DMS153 treated with DMSO at 0.1 percent for 48 hours (cell line): Measurements from ENCODE around the gene HLA-E.

Source experiments
- DNase-seq: peaks from one replicate; lab custom pipeline; 2025; ENCODE audit not compliant: unreplicated experiment; lab: John Stamatoyannopoulos, UW

Gene HLA-E

DNA sequence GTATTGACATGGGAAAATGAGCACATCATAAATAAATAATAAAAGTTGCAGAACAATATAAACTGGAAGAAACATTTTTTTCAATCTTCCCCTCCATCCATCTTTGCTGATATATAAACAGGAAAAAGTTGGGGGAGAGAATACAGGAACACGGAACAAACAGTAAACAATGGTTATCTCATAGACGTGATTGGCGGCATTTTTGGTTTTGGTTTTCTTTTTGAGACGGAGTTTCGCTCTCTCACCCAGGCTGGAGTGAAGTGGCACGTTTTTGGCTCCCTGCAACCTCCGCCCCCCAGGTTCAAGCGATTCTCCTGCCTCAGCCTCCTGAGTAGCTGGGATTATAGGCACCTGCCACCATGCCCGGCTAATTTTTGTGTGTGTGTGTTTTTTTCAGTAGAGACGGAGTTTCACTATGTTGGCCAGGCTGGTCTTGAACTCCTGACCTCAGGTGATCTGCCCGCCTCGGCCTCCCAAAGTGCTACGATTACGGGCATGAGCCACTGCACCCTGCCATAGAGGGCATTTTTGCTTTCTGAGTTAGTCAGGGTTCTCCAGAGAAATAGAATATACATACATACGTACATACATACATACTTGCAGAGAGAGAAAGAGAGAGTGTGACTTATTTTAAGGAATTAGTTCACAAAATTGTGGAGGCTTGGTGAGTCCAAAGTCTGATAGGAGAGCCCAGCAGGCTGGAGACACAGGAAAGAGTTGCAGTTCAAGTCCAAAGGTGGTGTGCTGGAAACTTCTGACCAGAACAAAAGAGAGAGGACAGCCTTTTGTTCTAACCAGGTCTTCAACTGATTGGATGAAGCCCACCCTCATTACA lies 44.4 kb downstream of the HLA-E start:
- no peak for DNase-seq

DNA sequence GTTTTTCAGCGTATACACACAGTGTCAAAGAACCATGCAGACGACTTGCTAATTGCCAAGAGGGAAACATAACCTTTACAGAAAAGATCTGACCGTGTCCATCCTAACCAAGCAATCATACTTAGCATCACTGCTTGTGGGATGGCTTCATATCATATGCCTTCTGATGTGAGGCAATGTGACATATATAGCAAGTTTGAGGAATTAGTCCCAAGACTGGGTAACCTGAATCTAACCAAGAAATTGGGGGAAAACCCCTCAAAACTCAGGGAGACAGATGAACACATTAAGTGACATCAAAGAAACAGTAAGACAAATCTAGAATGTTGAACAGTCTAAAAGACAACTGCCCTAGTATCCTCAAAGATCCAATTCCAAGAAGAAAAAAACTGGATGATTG lies 48.6 kb downstream of the HLA-E start:
- DNase-seq: no peak

DNA sequence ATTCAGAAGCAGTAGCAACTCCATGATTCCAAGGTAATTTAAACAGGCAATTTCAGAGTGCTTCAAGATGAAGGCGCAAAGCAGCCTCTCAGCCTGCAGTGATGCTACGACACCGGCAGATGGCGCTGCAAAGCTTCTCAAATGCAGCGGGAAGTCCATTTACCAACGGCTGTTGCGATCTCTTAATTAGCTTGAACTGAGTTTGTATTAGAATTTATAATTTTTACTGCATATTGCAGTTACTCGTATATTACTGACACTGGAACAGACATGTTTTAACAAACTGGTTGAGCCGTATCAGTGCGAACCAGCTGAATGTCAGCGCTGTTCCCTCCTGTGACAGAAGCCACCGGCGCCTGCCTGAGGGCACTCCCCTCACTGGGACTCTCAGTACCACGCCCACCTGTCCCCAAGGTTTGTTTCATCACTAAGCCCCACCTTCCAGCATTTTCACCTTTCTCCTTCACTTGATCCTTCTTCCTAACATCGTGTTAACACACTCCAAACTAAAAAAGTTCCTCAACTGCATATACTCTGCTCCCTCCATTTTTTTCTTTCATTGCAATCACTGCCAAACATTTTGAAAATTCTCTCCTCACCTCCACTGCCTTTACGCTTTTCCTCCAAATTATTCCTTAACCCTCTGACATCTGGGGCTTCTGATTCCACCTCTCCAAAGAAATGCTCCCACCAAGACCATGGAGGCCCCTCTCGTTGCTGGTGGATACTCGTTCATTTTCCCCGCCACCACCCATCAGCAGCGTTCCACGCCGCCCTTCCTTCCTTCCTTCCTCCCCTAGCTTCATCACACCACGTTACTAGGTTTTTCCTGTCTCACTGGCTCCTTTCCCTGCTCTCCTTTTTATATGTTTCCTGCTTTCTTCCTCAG lies 52.5 kb downstream of the HLA-E start:
- DNase-seq: peak; percentile 87

DNA sequence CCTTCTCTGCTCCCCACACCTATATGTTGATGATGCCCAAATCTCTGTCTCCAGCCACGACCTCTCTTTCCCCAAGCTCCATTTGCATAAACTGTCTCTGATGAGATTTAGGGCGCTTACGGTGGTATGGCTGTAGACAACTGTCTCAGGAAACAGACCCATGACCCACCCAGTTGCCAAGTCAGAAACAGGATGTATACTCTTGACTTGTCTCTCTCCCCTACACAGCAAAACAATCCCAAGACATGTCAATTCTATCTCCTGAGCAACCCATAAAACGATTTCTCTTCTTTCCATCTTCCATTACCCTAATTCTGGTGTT lies 53.1 kb downstream of the HLA-E start:
- DNase-seq: no peak

DNA sequence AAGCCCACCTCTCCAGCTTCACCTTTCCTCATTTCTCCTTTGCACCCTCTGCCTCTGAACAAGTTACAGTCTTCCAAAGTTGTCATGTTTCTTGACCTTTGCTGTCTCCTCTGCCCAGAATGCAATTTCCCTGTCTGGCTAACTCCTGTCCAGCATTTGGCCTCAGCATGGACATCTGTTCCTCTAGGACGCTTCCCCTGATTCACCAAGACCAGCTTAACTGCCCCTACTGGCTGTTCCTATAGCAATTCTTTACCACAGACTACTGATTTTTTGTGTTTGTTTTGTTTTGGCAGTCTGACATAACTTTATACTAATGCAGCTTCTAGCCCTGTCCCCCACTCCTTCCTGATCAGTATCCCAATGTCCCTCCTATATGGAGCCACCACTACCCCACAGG lies 53.6 kb downstream of the HLA-E start:
- no peak for DNase-seq
